Thyroid gland (tissue), 4 donors: ENCODE measurements around the gene PC. TPM values are rescaled to one million over a fixed set of nuclear protein-coding genes. Genes with fewer than 3 reads are reported as not detected.
"Not testable (repeated sequence)": the region's sequence is repeated elsewhere in the genome, so short reads cannot be mapped to it uniquely, and the experiment has no call there.

Experiments
- DNase-seq, 2 donors: peaks; one replicate each; pipeline ENCODE4 v3.0.0-alpha.2; 2019
- H3K27ac ChIP-seq, 3 donors: fragments of 200-600 bp; sonication (generic); 1 replicate in 2 of 3; 2 replicates in 1 of 3; pipeline ENCODE4 v1.5.1; 2016 to 2019; ENCODE audit warnings: mild to moderate bottlenecking in 1 of 3, moderate library complexity in 1 of 3
- H3K27me3 ChIP-seq: fragments of 200-600 bp; sonication (generic); one replicate; pipeline ENCODE4 v1.5.1; 2019
- H3K36me3 ChIP-seq, 2 donors: fragments of 200-600 bp; sonication (generic); one replicate each; pipeline ENCODE4 v1.5.1; 2016 to 2019
- H3K4me1 ChIP-seq, 2 donors: fragments of 200-600 bp; sonication (generic); one replicate each; pipeline ENCODE4 v1.5.1; 2017 to 2019
- H3K4me3 ChIP-seq, 3 donors: fragments of 200-600 bp; sonication (generic); replicated peaks in 1 of 3; 1 replicate in 2 of 3; 2 replicates in 1 of 3; pipeline ENCODE4 v1.5.1; 2016; ENCODE audit warnings: mild to moderate bottlenecking in 1 of 3
- H3K9me3 ChIP-seq: fragments of 200-600 bp; sonication (generic); one replicate; pipeline ENCODE4 v1.5.1; 2017
- POLR2A ChIP-seq, 2 donors: fragments of 450-650 bp; IDR thresholded peaks; one replicate each; pipeline ENCODE4 v1.6.1; 2017; ENCODE audit warnings: antibody characterized with exemption in 2 of 2, mild to moderate bottlenecking in 2 of 2, moderate library complexity in 1 of 2
- WGBS, 2 donors: methylation state at CpG; one replicate each; pipeline ENCODE4 v1.1.5; 2017; 5-methylcytosine and 5-hydroxymethylcytosine counted together
- intact Hi-C: fragments of 100-400 bp; cut with DNase I; formaldehyde crosslinking; loops from one replicate; pipeline ENCODE4 v1.15.1; 2023
- total RNA-seq, 4 donors: library from RNA; depleted of rRNA; stranded (reverse); fragments of >200 nt; gene quantifications; one replicate each; pipeline ENCODE4 v1.2.3, GENCODE V29; 2016
- TF ChIP-seq, protein P1 (sequence below), 6 experiments: fragments of 200-600 bp in 3 of 6; fragments of 450-650 bp in 3 of 6; sonication (generic) in 3 of 6; IDR thresholded peaks; one replicate each; pipeline ENCODE4 v1.5.1; 2016 to 2019; ENCODE audit warnings: antibody characterized with exemption in 6 of 6, mild to moderate bottlenecking in 2 of 6, inconsistent platforms in 1 of 6, moderate library complexity in 1 of 6

PC gene
- total RNA-seq, 4 donors from 2014 or later, result 5.4 to 34.3 (median 21.9) TPM

DNA sequence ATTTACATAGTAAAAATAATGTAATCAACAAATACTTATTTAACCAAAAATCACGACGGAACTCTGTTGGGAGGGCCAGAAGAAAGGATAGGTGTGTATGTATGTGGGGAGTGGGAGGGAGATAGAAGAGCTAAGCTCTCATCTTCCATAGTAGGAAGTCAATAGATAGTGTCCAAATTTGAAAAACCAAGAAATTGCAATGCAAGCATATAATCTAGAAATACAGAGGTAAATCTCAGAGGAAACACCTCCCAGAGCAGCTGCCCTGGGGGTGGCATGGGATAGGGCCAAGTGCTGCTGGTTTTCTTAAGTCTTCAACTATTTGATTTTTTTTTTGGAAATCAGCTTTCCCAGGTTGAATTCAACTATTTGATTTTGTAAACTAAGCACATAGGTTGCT is 33.9 kb upstream of the PC start:
- no peak for DNase-seq
- H3K4me1 ChIP-seq, result no peaks in the 10 kb centered on the region
- no peaks in the 10 kb centered on the region for H3K36me3 ChIP-seq
- H3K4me3 ChIP-seq, result no peak overlapping the region
- TF ChIP-seq, protein P1, sequence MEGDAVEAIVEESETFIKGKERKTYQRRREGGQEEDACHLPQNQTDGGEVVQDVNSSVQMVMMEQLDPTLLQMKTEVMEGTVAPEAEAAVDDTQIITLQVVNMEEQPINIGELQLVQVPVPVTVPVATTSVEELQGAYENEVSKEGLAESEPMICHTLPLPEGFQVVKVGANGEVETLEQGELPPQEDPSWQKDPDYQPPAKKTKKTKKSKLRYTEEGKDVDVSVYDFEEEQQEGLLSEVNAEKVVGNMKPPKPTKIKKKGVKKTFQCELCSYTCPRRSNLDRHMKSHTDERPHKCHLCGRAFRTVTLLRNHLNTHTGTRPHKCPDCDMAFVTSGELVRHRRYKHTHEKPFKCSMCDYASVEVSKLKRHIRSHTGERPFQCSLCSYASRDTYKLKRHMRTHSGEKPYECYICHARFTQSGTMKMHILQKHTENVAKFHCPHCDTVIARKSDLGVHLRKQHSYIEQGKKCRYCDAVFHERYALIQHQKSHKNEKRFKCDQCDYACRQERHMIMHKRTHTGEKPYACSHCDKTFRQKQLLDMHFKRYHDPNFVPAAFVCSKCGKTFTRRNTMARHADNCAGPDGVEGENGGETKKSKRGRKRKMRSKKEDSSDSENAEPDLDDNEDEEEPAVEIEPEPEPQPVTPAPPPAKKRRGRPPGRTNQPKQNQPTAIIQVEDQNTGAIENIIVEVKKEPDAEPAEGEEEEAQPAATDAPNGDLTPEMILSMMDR (IDR thresholded peaks at IDR 0.05), result no peak
- TF ChIP-seq POLR2A (IDR thresholded peaks at IDR 0.05), result no peak
- no peak overlapping the region for H3K27ac ChIP-seq
- WGBS, 2 donors, result 79 to 80% methylated on average over 2 of the region's 2 CpGs
- H3K27me3 ChIP-seq, result no peaks in the 10 kb centered on the region
- intact Hi-C loops, result no loop called here
- H3K9me3 ChIP-seq, result no peaks in the 10 kb centered on the region

DNA sequence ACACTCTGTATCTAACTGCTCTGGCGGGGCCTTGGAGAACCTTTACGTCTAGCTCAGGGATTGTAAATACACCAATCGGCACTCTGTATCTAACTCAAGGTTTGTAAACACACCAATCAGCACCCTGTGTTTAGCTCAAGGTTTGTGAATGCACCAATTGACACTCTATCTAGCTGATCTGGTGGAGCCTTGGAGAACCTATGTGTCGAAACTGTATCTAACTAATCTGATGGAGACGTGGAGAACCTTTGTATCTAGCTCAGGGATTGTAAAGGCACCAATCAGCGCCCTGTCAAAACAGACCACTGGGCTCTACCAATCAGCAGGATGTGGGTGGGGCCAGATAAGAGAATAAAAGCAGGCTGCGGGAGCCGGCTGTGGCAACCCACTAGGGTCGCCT is 31.2 kb upstream of the PC start:
- H3K4me3 ChIP-seq, H3K36me3 ChIP-seq, H3K9me3 ChIP-seq, H3K27me3 ChIP-seq, DNase-seq, intact Hi-C loops, H3K27ac ChIP-seq, H3K4me1 ChIP-seq: not testable (repeated sequence)
- WGBS, 2 donors, result 87 to 89% methylated on average over 8 to 9 of the region's 9 CpGs

DNA sequence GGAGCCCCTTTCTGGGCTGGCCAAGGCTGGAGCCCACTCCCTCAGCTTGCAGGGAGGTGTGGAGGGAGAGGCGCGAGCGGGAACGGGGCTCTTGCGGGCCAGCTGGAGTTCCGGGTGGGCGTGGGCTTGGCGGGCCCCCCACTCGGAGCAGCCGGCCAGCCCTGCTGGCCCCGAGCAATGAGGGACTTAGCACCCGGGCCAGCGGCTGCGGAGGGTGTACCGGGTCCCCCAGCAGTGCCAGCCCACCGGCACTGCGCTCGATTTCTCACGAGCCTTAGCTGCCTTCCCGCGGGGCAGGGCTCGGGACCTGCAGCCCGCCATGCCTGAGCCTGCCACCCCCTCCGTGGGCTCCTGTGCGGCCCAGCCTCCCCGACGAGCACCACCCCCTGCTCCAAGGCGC is 30.6 kb upstream of the PC start:
- DNase-seq, H3K27ac ChIP-seq, H3K4me1 ChIP-seq, intact Hi-C loops, H3K9me3 ChIP-seq, H3K27me3 ChIP-seq, H3K36me3 ChIP-seq, H3K4me3 ChIP-seq: not testable (repeated sequence)
- WGBS, 2 donors, result no CpG with 5 or more reads among the region's 28 CpGs

DNA sequence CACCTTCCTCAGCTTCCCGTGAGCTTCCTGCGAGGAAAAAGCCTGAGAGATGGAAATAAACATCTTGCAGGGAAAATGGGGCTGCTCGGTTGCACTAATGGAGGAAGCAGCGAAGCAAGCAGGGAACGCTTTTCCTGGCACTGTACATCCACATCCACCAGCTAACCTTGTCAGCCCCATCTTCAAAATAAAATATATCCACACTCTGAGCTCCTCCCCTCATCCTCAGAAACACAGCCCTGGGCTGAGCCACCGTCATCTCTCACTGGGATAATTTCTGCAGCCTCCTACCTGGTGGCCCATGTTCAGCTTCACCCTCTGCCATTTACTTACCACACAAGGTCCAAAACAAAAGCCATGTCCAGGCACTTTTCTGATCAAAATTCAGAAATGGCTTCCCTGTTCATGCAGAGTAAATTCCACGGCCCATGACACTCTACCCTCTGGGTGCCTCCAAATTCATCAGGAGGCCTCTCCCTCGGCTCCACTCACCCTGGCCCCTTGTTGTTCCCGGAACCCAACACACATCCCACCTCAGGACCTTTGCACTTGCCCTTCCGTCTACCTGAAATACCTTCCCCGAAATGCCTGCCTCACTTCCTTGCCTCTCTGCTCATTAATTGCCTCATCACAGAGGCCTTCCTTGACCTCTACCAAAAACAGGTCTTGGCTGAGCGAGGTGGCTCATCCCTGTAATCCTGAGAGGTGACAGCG is 29.9 kb upstream of the PC start:
- H3K27ac ChIP-seq, result no peak overlapping the region
- H3K36me3 ChIP-seq, result no peaks in the 10 kb centered on the region
- no peak for DNase-seq

DNA sequence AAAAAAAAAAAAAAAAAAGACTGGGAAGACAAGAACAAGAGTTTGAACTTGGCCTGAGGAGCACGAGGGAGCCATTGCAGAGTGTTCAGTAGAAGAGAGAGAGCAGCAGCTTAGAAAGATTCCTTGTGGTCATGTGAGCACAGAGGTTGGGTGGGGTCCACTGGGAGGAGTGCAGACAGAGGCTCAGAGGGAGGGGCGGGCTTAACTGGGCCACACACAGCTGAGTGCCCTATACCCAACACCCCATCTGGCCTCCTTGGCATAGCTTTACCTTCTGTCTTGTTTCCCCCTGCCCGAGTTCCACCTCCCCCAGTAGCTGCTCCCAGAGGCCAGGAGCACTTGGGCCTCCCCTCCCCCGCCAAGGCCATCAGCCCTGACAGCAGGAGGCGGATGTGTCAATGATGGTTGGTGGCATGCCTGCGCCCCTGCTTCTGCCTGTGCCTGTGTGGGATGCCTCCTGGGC is 29.0 kb upstream of the PC start:
- H3K27ac ChIP-seq, result no peak overlapping the region
- TF ChIP-seq POLR2A (IDR thresholded peaks at IDR 0.05), result no peak
- TF ChIP-seq, protein P1 (IDR thresholded peaks at IDR 0.05), result no peak
- 71 to 76% methylated on average over 6 of the region's 6 CpGs for WGBS, 2 donors
- DNase-seq, result no peak
- peaks cover 0 to 1% of the 10 kb centered on the region in 2 donors for H3K4me1 ChIP-seq
- intact Hi-C loops, result no loop called here
- no peaks in the 10 kb centered on the region for H3K9me3 ChIP-seq
- no peaks in the 10 kb centered on the region for H3K36me3 ChIP-seq
- no peaks in the 10 kb centered on the region for H3K27me3 ChIP-seq
- H3K4me3 ChIP-seq, result no peak overlapping the region

More for the DNA sequence above, 29.9 kb upstream of the PC start:
- intact Hi-C loops, result no loop called here
- Histone ChIP-seq H3K4me3 (no peak overlapping the region), H3K4me1 (no peaks in the 10 kb centered on the region), H3K27me3 (no peaks in the 10 kb centered on the region), H3K9me3 (no peaks in the 10 kb centered on the region)
- TF ChIP-seq, protein P1 (IDR thresholded peaks at IDR 0.05), result no peak
- TF ChIP-seq POLR2A (IDR thresholded peaks at IDR 0.05), result no peak
- 74 to 86% methylated on average over 12 to 13 of the region's 13 CpGs for WGBS, 2 donors

DNA sequence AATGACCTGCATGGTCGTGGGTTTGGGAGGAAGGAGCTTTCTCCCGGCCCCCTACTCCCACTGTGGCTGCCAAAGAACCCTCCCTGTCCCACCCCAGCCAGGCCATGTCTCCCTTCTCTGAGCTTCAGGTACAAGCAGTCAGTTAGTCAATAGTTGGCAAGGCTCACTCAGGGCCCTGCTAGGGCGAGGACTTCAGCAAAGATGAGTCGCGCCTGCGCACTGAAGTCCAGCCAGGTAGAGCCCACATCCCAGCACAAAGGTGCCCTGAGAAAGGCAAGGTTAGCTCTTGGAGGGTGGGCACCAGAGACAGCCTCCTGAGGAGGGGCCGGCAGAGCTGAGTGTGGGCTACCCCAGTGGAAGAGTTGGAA is 28.0 kb upstream of the PC start:
- Histone ChIP-seq H3K4me1 (peaks cover 0 to 10% of the 10 kb centered on the region in 2 donors), H3K36me3 (no peaks in the 10 kb centered on the region), H3K4me3 (no peak overlapping the region), H3K9me3 (no peaks in the 10 kb centered on the region), H3K27ac (no peak overlapping the region), H3K27me3 (no peaks in the 10 kb centered on the region)
- no peak for TF ChIP-seq POLR2A (IDR thresholded peaks at IDR 0.05)
- TF ChIP-seq, protein P1 (IDR thresholded peaks at IDR 0.05), result no peak
- 90% methylated on average over 5 to 7 of the region's 7 CpGs for WGBS, 2 donors
- no peak for DNase-seq
- intact Hi-C loops, result no loop called here
